Renal cortex interstitium (tissue), 11 donors: ENCODE data around the gene LRRC58. TPM values are rescaled to one million over a fixed set of nuclear protein-coding genes. Genes with fewer than 3 reads are reported as not detected.
"Not testable (repeated sequence)": the region's sequence is repeated elsewhere in the genome, so short reads cannot be mapped to it uniquely, and the experiment has no call there.

ENCODE experiments used
- DNase-seq, 11 donors: peaks; one replicate each; pipeline ENCODE4 v3.0.0-alpha.2; 2013; ENCODE audit warnings: low read depth in 9 of 11, low spot score in 4 of 11; ENCODE audit errors: extremely low read depth in 1 of 11
- polyA plus RNA-seq, 3 donors: library from polyadenylated mRNA; unstranded; fragments of 120-200 nt; gene quantifications; one replicate each; pipeline ENCODE4 v1.2.1, GENCODE V29; 2013; ENCODE audit not compliant: insufficient read length in 3 of 3

The LRRC58 gene
- polyA plus RNA-seq, 3 donors, result 30.0 to 37.5 (median 33.9) TPM

DNA sequence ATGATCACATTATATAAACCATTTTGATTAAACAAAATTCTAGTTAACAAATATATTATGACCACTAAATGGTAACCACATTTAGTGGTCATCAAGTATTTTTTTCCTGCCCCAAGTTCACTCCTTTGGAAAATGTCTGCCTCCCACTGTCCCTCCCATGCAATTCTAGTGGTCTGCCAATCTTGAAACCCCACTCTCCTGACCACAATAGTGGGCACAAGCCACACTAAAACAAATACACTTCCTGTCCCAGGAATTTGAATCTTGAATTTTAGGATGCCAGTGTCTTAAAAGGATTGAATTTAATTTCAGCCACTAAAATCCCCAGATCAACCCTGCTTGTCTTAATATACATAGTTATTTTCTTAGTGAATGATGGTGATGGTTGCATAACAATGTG, 50.2 kb downstream of the LRRC58 start:
- DNase-seq, result no peak

DNA sequence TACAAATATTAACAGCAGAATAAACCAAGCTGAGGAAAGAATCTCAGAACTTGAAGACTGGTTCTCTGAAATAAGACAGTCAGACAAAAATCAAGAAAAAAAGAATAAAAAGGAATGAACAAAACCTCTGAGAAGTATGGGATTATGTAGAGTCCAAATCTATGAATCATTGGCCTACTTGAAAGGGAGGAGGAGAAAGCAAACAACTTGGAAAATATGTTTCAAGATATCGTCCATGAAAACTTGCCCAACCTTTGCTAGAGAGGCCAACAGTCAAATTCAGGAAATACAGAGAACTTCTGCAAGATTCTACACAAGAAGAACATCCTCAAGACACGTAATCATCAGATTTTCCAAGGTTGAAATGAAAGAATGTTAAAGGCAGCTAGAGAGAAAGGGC, 57.6 kb downstream of the LRRC58 start:
- not testable (repeated sequence) for DNase-seq

DNA sequence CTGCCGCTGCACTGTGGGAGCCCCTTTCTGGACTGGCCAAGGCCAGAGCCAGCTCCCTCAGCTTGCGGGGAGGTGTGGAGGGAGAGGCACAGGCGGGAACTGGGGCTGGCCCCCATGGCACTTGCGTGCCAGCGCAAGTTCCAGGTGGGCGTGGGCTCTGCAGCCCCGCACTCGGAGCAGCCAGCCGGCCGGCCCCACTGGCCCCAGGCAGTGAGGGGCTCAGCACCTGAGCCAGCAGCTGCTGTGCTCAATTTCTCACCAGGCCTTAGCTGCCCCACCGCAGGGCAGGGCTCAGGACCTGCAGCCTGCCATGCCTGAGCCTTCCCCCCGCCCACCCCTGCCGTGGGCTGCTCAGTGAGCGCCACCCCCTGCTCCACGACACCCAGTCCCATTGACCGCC, 59.5 kb downstream of the LRRC58 start:
- no peak for DNase-seq

DNA sequence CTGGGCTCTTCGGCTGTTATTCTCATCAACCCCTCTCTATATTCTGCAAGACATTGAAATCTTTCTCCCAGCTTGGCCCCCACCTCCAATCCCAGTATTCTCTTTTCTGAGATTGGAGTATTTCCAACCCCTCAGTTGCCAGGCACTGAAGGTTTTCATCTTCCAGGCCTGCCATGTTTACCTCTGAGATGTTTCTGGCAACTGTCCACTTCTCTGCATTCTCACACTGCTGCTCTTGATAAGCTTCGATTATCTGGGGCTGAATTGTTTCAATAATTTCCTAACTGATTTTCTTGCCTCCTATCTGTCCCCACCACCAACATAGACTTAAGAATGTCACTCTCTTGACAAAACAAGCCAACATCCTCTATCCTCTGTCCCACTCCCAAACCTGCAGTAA, 62.7 kb downstream of the LRRC58 start:
- no peak for DNase-seq

DNA sequence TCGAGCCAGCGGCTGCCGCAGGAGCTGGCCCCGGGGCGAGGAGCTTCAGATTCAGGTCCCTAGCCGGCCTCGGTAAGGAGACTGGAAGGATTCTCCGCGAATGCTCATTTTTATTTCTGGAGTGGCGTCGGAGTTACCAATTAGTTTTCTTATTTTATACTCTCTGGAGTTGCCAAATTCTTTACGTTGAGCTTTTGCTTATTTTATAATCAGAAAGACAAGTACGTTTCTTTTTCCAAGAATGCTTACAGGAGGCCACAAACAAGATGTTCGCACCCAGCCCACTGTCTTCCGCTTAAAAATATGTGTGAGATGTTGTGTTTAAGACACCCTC, 63.7 kb downstream of the LRRC58 start:
- no peak for DNase-seq

DNA sequence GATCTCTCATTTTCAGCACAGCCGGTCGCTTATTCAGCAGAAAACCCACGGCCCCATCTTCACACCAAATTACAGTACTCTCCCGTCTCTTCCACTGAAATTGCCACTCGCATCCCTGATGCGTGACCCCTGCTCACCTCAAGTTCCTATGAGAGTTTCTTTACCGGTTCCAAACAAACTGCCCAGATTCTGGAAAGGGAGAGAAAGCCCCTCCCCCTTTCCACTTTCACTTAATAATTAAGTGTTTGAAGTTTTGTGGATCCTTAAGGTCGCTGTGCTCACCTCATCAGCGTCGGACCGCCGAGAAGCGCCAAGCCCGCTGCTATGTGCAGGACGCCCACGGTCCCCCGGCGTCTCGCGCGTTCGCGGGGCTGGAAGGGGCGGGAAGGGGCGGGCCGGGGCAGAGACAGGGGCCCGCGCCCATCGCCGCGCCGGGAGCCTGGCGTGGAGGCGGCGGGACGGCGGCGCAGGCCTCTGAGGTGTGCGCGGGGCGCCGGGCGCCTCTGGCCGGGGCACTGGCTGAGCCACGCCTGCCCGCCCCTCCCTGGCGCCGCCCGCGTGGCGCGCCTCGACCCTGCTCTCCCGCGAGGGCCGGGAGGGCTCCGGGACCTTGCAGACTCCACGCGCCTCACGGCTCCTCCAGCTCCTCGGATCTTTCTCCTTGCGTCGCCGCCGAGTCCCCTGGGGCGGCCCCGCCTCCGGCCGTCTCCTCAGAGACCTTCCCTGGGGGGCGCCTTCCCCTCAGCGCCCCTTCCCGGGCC, 64.2 kb downstream of the LRRC58 start, which contains the start of gene GPR156:
GPR156 (minus strand) TSS at position 476 of the 761 bp plus-strand sequence. CDS start 41,124 bp downstream, outside the sequence.
- peak in 4 of 11 donors; percentile 5 to 20 (median 19) for DNase-seq

DNA sequence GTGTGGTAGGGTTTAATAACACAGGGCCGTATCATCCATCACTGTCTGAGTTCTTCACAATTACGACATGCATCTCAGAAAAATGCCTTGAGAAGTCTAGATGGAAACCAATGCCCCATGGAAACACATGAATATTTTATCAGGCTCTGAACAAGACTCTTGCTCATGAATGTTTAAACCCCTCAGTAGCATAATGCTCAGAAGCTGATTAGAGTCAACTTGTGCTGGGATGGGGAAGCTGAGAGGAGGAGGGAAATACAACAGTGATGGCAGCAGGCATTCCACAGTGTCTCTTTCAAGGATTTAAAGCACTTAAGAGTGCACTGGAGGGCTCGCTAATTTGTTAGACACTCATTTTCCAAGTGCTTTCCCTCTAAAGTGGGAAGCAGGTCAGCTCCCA, 67.9 kb downstream of the LRRC58 start:
- DNase-seq, result no peak

DNA sequence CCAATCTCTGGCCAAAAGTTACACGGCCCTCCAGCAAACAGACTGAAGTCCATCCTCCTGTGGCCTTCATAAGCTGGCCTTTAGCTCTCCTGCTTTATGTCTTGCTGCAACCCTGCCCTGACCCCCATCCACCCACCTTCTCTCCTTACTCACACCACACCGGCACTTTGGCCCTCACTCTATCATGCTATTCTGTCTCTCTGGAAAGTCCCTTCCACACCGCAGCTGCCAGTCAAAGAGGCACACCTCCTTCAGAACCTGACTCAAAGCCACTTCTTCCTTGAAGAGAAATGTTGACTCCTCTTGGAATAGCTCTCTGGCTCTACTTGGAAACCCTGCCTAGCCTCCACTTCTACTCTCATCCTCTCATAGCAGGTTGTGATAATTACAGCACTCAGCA, 68.6 kb downstream of the LRRC58 start:
- DNase-seq, result no peak

DNA sequence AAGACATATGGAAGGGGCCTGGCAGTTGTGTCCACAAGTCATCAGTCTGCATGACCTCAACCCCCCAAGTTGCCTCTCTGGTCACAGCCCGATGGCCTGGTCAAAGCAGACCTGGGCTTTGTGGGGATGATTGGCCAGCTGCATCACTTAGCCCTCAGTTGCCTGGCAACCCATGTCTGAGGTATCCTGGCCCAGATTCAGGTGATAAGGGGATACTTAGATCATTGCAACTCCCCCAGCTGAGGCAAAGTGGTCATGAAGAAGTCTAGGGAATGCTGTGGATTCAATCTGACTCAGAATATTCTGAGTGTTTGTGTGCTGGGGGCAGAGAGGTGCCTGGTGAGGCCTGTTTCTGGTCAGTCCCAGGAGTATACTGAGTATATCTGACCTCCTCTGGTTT, 69.1 kb downstream of the LRRC58 start:
- no peak for DNase-seq

DNA sequence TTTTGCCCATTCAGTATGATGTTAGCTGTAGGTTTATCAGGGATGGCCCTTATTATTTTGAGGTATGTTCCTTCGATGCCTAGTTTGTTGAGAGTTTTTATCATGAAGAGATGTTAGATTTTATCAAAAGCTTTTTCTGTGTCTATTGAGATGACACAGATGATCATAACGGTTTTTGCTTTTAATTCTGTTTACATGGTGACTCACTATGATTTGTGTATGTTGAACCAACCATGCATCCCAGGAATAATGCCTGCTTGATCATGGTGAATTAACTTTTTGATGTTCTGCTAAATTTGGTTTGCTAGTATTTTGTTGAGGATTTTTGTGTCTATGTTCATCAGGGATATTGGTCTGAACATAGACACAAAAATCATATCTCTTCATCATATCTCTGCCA, 72.4 kb downstream of the LRRC58 start:
- no peak for DNase-seq

DNA sequence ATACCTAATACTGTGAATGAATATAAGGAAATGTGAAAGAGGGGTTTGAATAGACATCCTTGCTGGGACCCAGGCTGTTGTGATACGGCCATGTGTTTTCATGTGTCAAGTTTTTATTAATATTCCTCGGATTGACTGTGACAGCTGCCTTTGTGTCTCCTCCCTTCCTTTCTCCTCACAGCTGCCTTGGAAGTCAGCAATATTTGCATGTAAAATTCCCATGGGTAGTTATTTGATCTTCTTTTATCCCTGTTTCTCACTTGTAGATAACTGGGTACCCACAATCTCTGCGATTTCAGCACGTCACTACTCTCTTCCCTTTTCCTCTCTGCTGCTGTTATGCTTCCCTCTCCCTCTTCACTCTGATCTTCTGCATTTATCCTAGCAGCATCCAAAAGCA, 73.5 kb downstream of the LRRC58 start:
- no peak for DNase-seq

DNA sequence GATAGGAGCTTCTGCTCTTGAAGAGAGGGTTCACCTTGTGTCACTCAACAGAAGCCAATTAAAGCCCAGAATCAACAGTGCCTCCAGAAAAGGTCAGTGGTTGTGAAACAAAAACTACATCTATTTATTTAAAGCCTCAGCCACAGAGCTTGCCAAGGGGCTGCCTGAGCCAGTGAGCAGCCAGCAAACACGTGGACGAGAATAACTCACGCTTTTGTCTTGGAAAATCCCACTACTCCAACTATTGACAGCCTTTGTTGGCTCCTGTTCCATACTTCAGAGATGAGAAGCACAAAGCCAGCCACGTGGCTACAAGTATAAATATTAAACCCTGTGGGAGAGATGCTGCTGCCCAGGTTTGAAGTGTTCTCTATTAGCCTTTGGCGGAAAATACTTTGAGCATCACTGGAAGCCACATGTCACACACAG, 74.4 kb downstream of the LRRC58 start:
- DNase-seq, result no peak

Other genes starting within 250 kb of the LRRC58 start
- 1 to 10 TPM; 2.5 to 3.0 (median 2.7) TPM for gene GPR156, start 64.1 kb downstream of the LRRC58 start, polyA plus RNA-seq
- gene FSTL1, start 101.6 kb upstream of the LRRC58 start, polyA plus RNA-seq, result 100 to 1,000 TPM; 491 to 605 (median 545) TPM
- gene NDUFB4, start 247.0 kb upstream of the LRRC58 start, polyA plus RNA-seq, result 100 to 1,000 TPM; 170 to 209 (median 205) TPM